Testis (tissue), 3 donors: ENCODE measurements around the gene CDH9. TPM values are rescaled to one million over a fixed set of nuclear protein-coding genes. Genes with fewer than 3 reads are reported as not detected.

Experiments used
- DNase-seq: peaks from one replicate; pipeline ENCODE4 v3.0.0-alpha.2; 2019
- H3K27ac ChIP-seq, 2 donors: fragments of 200-600 bp; sonication (generic); one replicate each; pipeline ENCODE4 v1.5.1; 2019
- H3K27me3 ChIP-seq: fragments of 200-600 bp; sonication (generic); one replicate; pipeline ENCODE4 v1.5.1; 2019
- H3K36me3 ChIP-seq: fragments of 200-600 bp; sonication (generic); one replicate; pipeline ENCODE4 v1.5.1; 2017; ENCODE audit warnings: low read depth; ENCODE audit errors: missing control alignments
- H3K4me1 ChIP-seq: fragments of 200-600 bp; sonication (generic); one replicate; pipeline ENCODE4 v1.5.1; 2019
- H3K4me3 ChIP-seq, 2 donors: fragments of 200-600 bp; sonication (generic); one replicate each; pipeline ENCODE4 v1.5.1; 2017 to 2019
- H3K9me3 ChIP-seq: fragments of 200-600 bp; sonication (generic); one replicate; pipeline ENCODE4 v1.5.1; 2017
- POLR2A ChIP-seq: fragments of 450-650 bp; IDR thresholded peaks from one replicate; pipeline ENCODE4 v1.6.1; 2017; ENCODE audit warnings: antibody characterized with exemption, mild to moderate bottlenecking, moderate library complexity
- WGBS, 2 donors: methylation state at CpG; one replicate each; pipeline ENCODE4 v1.1.5; 2018; 5-methylcytosine and 5-hydroxymethylcytosine counted together
- intact Hi-C: fragments of 100-400 bp; cut with DNase I; formaldehyde crosslinking; loops from one replicate; pipeline ENCODE4 v1.15.1; 2023; ENCODE audit warnings: low total_unique reads
- polyA plus RNA-seq: library from polyadenylated mRNA; stranded (reverse); fragments of 350-450 nt; fragmentation: Illumina TruSeq; extraction: RNeasy Lipid Tissue Mini Kit (QIAGEN cat#74804); gene quantifications from one replicate; pipeline ENCODE4 v1.2.3, GENCODE V29; 2014; ENCODE audit warnings: low read depth, low replicate concordance; ENCODE audit not compliant: insufficient read depth
- total RNA-seq, 2 donors: library from RNA; depleted of rRNA; stranded (reverse); fragments of >200 nt; gene quantifications; one replicate each; pipeline ENCODE4 v1.2.3, GENCODE V29; 2016
- TF ChIP-seq, protein P1 (sequence below), 3 experiments: fragments of 450-650 bp in 2 of 3; fragments of 200-600 bp in 1 of 3; sonication (generic) in 1 of 3; IDR thresholded peaks; one replicate each; pipeline ENCODE4 v1.5.1; 2016 to 2019; ENCODE audit warnings: antibody characterized with exemption in 3 of 3, mild to moderate bottlenecking in 2 of 3, moderate library complexity in 1 of 3

The CDH9 gene
- total and polyA plus RNA-seq, 3 donors from 2014 or later = 0.25 TPM; not detected in 2

DNA sequence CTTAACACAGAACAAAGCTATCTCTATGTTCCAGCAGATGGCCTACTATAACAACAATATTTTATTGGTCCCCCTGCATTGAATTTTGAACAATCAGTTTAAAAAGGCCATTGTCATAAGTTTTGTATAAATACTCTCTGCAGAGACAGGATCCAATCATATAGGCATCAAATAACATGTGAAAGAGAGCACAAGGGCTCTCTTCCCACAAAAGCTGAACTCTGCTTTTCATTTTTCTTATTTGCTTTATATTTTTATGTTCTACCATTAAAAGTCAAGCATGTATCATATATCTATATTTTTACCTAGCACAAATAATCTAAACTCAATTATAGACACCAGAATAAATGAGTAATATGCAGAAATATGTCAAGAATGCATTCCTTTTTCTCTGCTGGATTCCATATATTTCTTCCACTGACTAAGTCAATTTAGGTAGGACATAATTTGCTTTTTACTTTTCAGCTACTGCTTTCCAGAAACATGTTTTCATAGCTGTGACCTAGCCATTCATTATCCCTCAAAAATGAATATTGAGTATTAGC is 143.6 kb downstream of the CDH9 start:
- no peaks in the 10 kb centered on the region for H3K27me3 ChIP-seq
- no peak for DNase-seq
- no peaks in the 10 kb centered on the region for H3K9me3 ChIP-seq
- no peak overlapping the region for H3K27ac ChIP-seq
- H3K36me3 ChIP-seq = no peaks in the 10 kb centered on the region
- intact Hi-C loops = no loop called here
- H3K4me1 ChIP-seq = no peaks in the 10 kb centered on the region
- no peak for TF ChIP-seq POLR2A
- TF ChIP-seq, protein P1, sequence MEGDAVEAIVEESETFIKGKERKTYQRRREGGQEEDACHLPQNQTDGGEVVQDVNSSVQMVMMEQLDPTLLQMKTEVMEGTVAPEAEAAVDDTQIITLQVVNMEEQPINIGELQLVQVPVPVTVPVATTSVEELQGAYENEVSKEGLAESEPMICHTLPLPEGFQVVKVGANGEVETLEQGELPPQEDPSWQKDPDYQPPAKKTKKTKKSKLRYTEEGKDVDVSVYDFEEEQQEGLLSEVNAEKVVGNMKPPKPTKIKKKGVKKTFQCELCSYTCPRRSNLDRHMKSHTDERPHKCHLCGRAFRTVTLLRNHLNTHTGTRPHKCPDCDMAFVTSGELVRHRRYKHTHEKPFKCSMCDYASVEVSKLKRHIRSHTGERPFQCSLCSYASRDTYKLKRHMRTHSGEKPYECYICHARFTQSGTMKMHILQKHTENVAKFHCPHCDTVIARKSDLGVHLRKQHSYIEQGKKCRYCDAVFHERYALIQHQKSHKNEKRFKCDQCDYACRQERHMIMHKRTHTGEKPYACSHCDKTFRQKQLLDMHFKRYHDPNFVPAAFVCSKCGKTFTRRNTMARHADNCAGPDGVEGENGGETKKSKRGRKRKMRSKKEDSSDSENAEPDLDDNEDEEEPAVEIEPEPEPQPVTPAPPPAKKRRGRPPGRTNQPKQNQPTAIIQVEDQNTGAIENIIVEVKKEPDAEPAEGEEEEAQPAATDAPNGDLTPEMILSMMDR (IDR thresholded peaks at IDR 0.05) = no peak
- H3K4me3 ChIP-seq = no peak overlapping the region

DNA sequence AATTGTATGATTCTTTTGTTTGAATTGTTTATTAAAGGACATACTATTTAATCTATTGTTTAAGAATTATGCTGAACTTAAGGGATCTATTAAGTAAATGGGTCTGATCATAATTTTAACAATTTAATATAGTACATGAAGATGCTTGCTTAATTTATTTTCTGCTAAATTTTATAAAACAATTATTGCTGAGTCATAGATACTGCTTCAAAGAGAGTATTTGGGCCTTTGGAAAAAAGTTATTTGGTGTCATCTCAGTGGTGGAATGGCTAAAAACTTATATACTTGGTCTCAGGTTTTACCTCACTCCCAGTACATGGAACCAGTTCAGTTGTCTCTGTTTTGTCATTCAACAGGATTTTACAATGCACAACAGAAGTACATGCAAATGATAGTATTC is 145.3 kb downstream of the CDH9 start:
- H3K9me3 ChIP-seq = no peaks in the 10 kb centered on the region
- H3K36me3 ChIP-seq = no peaks in the 10 kb centered on the region
- H3K4me1 ChIP-seq = no peaks in the 10 kb centered on the region
- H3K27ac ChIP-seq = no peak overlapping the region
- no peaks in the 10 kb centered on the region for H3K27me3 ChIP-seq
- intact Hi-C loops = no loop called here
- TF ChIP-seq POLR2A = no peak
- TF ChIP-seq, protein P1 (IDR thresholded peaks at IDR 0.05) = no peak
- H3K4me3 ChIP-seq = no peak overlapping the region
- no peak for DNase-seq

DNA sequence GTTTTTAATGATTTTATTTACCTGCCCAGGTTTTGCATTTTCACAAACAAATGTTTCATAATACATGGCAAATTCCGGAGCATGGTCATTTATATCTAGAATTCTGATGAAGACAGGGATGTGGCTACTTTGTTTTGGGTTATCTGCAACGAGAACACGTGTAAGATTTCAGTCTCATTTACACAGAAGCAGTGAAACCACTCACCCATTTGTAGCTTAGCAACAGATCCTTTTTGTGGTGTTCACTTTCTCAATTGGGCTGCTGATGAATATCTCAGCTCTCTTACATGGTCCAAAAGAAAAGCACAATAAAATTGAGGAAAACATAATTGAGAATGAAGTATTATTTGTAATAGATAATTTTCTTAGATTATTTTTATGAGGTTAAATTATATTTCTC is 148.6 kb downstream of the CDH9 start:
- 63 to 81% methylated on average over 3 of the region's 3 CpGs for WGBS, 2 donors
- no peaks in the 10 kb centered on the region for H3K9me3 ChIP-seq
- no peaks in the 10 kb centered on the region for H3K4me1 ChIP-seq
- TF ChIP-seq POLR2A = no peak
- TF ChIP-seq, protein P1 (IDR thresholded peaks at IDR 0.05) = no peak
- DNase-seq = no peak
- no peak overlapping the region for H3K27ac ChIP-seq
- no peaks in the 10 kb centered on the region for H3K36me3 ChIP-seq
- no peaks in the 10 kb centered on the region for H3K27me3 ChIP-seq
- intact Hi-C loops = no loop called here
- H3K4me3 ChIP-seq = no peak overlapping the region

DNA sequence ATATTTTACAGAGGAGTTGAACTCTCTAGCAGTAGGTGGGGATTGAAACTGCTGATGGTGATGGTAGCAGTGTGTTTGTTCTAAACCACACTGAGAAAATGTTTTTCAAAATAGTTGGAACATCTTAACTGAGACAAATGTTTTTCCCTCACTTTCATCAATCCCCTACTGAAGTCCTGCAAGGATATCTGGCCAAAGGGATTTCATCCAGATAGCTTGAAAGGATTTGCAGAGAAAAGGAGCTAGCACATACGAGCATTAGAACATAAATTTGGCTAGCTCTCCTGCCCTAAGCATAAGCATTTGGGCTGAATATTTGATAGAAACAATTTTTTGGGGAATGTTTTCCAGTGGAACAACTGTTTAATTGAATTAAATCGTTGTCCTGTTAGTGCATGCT is 153.9 kb downstream of the CDH9 start:
- no peaks in the 10 kb centered on the region for H3K27me3 ChIP-seq
- no peak overlapping the region for H3K4me3 ChIP-seq
- WGBS, 2 donors = 63 to 69% methylated on average over 2 of the region's 2 CpGs
- H3K9me3 ChIP-seq = no peaks in the 10 kb centered on the region
- H3K36me3 ChIP-seq = no peaks in the 10 kb centered on the region
- no peaks in the 10 kb centered on the region for H3K4me1 ChIP-seq
- no peak for DNase-seq
- intact Hi-C loops = no loop called here
- TF ChIP-seq, protein P1 (IDR thresholded peaks at IDR 0.05) = no peak
- TF ChIP-seq POLR2A = no peak
- H3K27ac ChIP-seq = no peak overlapping the region

DNA sequence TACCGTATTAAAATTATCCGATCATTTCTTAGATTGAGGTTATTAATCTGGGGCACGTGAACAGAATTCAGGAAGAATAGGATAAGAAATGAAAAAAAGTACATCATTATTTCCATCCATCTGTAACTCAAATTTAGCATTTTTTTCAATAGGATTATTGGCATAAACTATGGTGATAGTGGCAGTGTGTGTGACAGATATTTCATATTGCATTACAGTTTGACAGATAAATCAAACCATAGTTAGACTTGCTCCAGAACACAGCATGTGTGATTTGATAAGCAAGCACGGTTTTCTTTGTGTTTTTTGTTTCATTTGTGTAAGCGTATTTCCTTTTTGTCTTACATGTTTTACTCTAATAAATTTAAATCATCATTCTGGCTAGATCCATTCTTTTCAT is 155.0 kb downstream of the CDH9 start:
- intact Hi-C loops = no loop called here
- Histone ChIP-seq H3K36me3 (no peaks in the 10 kb centered on the region), H3K4me1 (no peaks in the 10 kb centered on the region), H3K27me3 (no peaks in the 10 kb centered on the region), H3K27ac (no peak overlapping the region), H3K4me3 (no peak overlapping the region), H3K9me3 (no peaks in the 10 kb centered on the region)
- DNase-seq = no peak
- TF ChIP-seq POLR2A = no peak
- TF ChIP-seq, protein P1 (IDR thresholded peaks at IDR 0.05) = no peak
- 75 to 78% methylated on average over 5 of the region's 5 CpGs for WGBS, 2 donors
